Fibroblast of lung (primary cell): ENCODE results near the gene DOK6. TPM values are rescaled to one million over a fixed set of nuclear protein-coding genes. Genes with fewer than 3 reads are reported as not detected.
"Not testable (repeated sequence)": the region's sequence is repeated elsewhere in the genome, so short reads cannot be mapped to it uniquely, and the experiment has no call there.

Experiments used
- DNase-seq, 2 donors: peaks; one replicate each; pipeline versions ENCODE4 v3.0.0 to v3.0.0-alpha.2; 2010; ENCODE audit warnings: low read depth in 2 of 2
- H2AFZ ChIP-seq: 2 replicates; pipeline ENCODE4 v1.5.1; 2012; ENCODE audit warnings: low read length, control low read depth, inconsistent platforms
- H3K27ac ChIP-seq: 2 replicates; pipeline ENCODE4 v1.5.1; 2011; ENCODE audit warnings: low read length, control low read depth; ENCODE audit not compliant: insufficient read depth
- H3K27me3 ChIP-seq: 2 replicates; pipeline ENCODE4 v1.5.1; 2011; ENCODE audit warnings: mild to moderate bottlenecking, low read length; ENCODE audit not compliant: control insufficient read depth, insufficient read depth
- H3K36me3 ChIP-seq: 2 replicates; pipeline ENCODE4 v1.5.1; 2011; ENCODE audit warnings: low read length; ENCODE audit not compliant: control insufficient read depth, insufficient read depth
- H3K4me1 ChIP-seq: 2 replicates; pipeline ENCODE4 v1.5.1; 2011; ENCODE audit warnings: low read length; ENCODE audit not compliant: control insufficient read depth, insufficient read depth; ENCODE audit errors: extremely low read depth
- H3K4me2 ChIP-seq: 2 replicates; pipeline ENCODE4 v1.5.1; 2011; ENCODE audit warnings: low read length, control low read depth; ENCODE audit not compliant: insufficient read depth; ENCODE audit errors: extremely low read depth
- H3K4me3 ChIP-seq, 4 experiments: fragments of 200-600 bp in 1 of 4; sonication (generic) in 1 of 4; replicated peaks in 1 of 4; 2 replicates each; pipeline ENCODE4 v1.5.1; 2011 to 2016; ENCODE audit warnings: low read length in 4 of 4, low read depth in 3 of 4, mild to moderate bottlenecking in 3 of 4, control low read depth in 2 of 4, inconsistent platforms in 1 of 4, mixed read lengths in 1 of 4; ENCODE audit not compliant: insufficient read depth in 1 of 4; ENCODE audit errors: control extremely low read depth in 1 of 4
- H3K79me2 ChIP-seq: 2 replicates; pipeline ENCODE4 v1.5.1; 2012; ENCODE audit warnings: mild to moderate bottlenecking, low read length, inconsistent platforms; ENCODE audit not compliant: control insufficient read depth, insufficient read depth
- H3K9ac ChIP-seq: 2 replicates; pipeline ENCODE4 v1.5.1; 2011; ENCODE audit warnings: mild to moderate bottlenecking, low read length, control low read depth; ENCODE audit not compliant: insufficient read depth
- H3K9me3 ChIP-seq: 2 replicates; pipeline ENCODE4 v1.5.1; 2012; ENCODE audit warnings: low read depth, low read length; ENCODE audit not compliant: control insufficient read depth, insufficient read depth
- H4K20me1 ChIP-seq: 2 replicates; pipeline ENCODE4 v1.5.1; 2011; ENCODE audit warnings: low read length; ENCODE audit not compliant: control insufficient read depth, insufficient read depth; ENCODE audit errors: extremely low read depth
- CTCF ChIP-seq, 2 donors: IDR thresholded peaks in 1 of 2; conservative IDR thresholded peaks in 1 of 2; 1 replicate in 1 of 2; 2 replicates in 1 of 2; pipeline ENCODE4 v1.5.1; 2011 to 2012; ENCODE audit warnings: low read length in 2 of 2, control low read depth in 1 of 2, inconsistent platforms in 1 of 2, low read depth in 1 of 2, mild to moderate bottlenecking in 1 of 2
- EZH2 ChIP-seq: IDR thresholded peaks from 2 replicates; pipeline ENCODE4 v1.5.1; 2012; ENCODE audit warnings: low read length, control low read depth, mild to moderate bottlenecking; ENCODE audit errors: missing control alignments
- polyA plus RNA-seq, 2 donors: library from polyadenylated mRNA; depleted of rRNA in 1 of 2; stranded (reverse) in 1 of 2; unstranded in 1 of 2; fragments of >200 nt; gene quantifications; 2 replicates each; pipeline ENCODE4 v1.2.1, GENCODE V29; 2011 to 2012; ENCODE audit warnings: missing spikeins in 1 of 2
- total RNA-seq: library from RNA; depleted of rRNA; stranded (reverse); fragments of >200 nt; gene quantifications from 2 replicates; pipeline ENCODE4 v1.2.1, GENCODE V29; 2014

The DOK6 gene
- total and polyA plus RNA-seq, 2 donors (not counting 1 experiment from before 2014, with no cell fraction given): 4.0 to 7.8 TPM

GRCh38 chr18:69819460-69819859 lies 418.8 kb downstream of the DOK6 start:
- Histone ChIP-seq H3K27ac (no peak overlapping the region), H3K27me3 (no peaks in the 10 kb centered on the region), H3K79me2 (no peaks in the 10 kb centered on the region), H3K9ac (no peak overlapping the region), H3K4me2 (no peak overlapping the region), H3K4me1 (no peaks in the 10 kb centered on the region), H3K36me3 (no peaks in the 10 kb centered on the region), H3K9me3 (no peaks in the 10 kb centered on the region), H3K4me3 (no peak overlapping the region), H4K20me1 (no peaks in the 10 kb centered on the region), H2AFZ (no peak overlapping the region)
- no peak for DNase-seq
- TF ChIP-seq CTCF (conservative IDR thresholded peaks at IDR 0.05 in 1 of 2, IDR thresholded peaks at IDR 0.05 in 1 of 2; ENCODE audit: low read depth in 1 of 2, low read length in 2 of 2) (no peak), EZH2 (no peak)

- H3K79me2 ChIP-seq: no peaks in the 10 kb centered on the region
- no peaks in the 10 kb centered on the region for H3K9me3 ChIP-seq
- H3K27me3 ChIP-seq: no peaks in the 10 kb centered on the region
- no peak overlapping the region for H3K4me2 ChIP-seq
- H2AFZ ChIP-seq: no peak overlapping the region
- H3K27ac ChIP-seq: no peak overlapping the region
- no peak overlapping the region for H3K9ac ChIP-seq
- no peak for DNase-seq
- H3K4me1 ChIP-seq: no peaks in the 10 kb centered on the region
- TF ChIP-seq CTCF (conservative IDR thresholded peaks at IDR 0.05 in 1 of 2, IDR thresholded peaks at IDR 0.05 in 1 of 2; ENCODE audit: low read depth in 1 of 2, low read length in 2 of 2) (no peak), EZH2 (no peak)
- H3K36me3 ChIP-seq: no peaks in the 10 kb centered on the region
- H4K20me1 ChIP-seq: no peaks in the 10 kb centered on the region
- no peak overlapping the region for H3K4me3 ChIP-seq
Measured at GRCh38 chr18:69820538-69820937, 419.9 kb downstream of the DOK6 start.

- no peaks in the 10 kb centered on the region for H3K27me3 ChIP-seq
- H3K36me3 ChIP-seq: no peaks in the 10 kb centered on the region
- no peak overlapping the region for H3K4me2 ChIP-seq
- H3K4me1 ChIP-seq: no peaks in the 10 kb centered on the region
- no peaks in the 10 kb centered on the region for H3K79me2 ChIP-seq
- DNase-seq: no peak
- H4K20me1 ChIP-seq: no peaks in the 10 kb centered on the region
- H3K9ac ChIP-seq: no peak overlapping the region
- H3K9me3 ChIP-seq: no peaks in the 10 kb centered on the region
- no peak for TF ChIP-seq CTCF (conservative IDR thresholded peaks at IDR 0.05 in 1 of 2, IDR thresholded peaks at IDR 0.05 in 1 of 2; ENCODE audit: low read depth in 1 of 2, low read length in 2 of 2)
- no peak for TF ChIP-seq EZH2
- H3K4me3 ChIP-seq: no peak overlapping the region
- H3K27ac ChIP-seq: no peak overlapping the region
- no peak overlapping the region for H2AFZ ChIP-seq
Measured at GRCh38 chr18:69830189-69830588, 429.5 kb downstream of the DOK6 start.

- H4K20me1 ChIP-seq, H3K4me2 ChIP-seq, H3K4me3 ChIP-seq, H3K36me3 ChIP-seq, H2AFZ ChIP-seq, H3K27me3 ChIP-seq, H3K9ac ChIP-seq, H3K4me1 ChIP-seq, H3K79me2 ChIP-seq, DNase-seq, H3K27ac ChIP-seq, H3K9me3 ChIP-seq: not testable (repeated sequence)
Measured at GRCh38 chr18:69834980-69835379, 434.3 kb downstream of the DOK6 start.
